IPS DF 4.7 (cell line): Measurements from ENCODE around the gene AREL1.

Experiments used
- DNase-seq: peaks from one replicate; pipeline ENCODE4 v3.0.0-alpha.2; 2013; ENCODE audit warnings: low spot score; ENCODE audit errors: extremely low read depth

The AREL1 gene

DNA sequence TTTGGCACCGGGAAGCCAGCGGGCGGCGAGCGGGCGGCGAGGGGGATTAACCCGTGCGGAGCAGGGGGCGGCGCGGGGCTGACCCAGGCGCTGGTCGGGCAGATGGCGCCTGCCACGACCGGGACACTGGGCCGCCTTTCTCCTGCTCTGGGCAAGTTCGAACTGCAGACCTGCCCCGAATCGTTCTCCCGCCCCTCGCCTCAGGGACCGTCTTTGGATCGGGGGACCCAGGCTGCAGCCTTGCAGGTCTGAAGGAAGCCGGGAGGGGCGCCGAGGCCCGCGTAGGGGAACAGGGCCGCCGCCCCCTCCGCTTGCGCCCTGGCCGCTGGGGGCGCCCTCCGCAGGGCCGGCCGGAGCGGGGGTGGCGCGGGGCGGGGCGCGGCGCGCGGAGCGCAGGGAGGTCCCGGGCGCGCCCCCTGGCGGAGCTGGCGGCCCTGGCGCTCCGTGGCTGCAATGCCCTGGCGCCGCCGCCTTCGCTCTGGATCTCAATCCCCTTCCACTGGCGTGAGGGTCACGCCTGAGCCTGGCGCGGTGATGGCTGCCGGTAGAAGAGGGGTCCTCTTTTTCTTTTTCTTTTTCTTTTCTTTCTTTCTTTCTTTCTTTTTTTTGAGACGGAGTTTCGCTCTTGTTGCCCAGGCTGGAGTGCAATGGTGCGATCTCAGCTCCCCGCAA is 100.4 kb downstream of the AREL1 start:
- DNase-seq = no peak

DNA sequence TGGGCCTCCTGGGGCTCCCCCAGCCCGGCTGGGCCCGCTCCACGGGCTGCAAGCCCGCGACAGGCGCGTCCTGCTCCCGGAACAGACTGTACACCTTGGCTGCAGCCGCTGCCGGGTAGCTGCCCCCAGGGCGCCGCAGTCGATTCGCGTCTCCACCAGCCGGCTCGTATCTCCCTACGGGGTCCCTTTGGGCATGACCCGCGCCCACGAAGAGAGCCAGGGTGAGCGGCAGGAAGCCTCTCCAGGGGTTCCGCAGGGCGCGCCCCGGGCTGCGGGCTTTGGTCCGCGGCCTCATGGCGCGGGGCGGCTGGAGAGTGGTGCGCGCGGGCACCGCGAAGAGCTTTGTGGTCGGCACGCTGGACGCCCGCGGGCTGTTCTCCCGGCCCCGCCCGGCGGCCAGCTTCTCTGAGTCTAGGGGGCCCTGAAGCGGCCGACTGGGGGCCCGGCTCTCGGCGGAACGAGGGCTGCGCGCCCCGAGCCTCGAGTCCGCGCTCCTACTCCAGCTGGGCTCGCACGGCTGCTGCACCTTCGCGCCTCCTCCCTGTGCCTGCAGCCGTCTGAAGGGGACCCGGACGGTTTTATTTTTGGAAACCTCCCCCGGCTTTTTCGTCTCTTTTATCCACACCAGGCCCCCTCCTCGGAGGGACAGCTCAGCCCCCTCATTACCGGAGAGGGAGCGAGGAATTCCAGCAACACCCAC is 101.1 kb downstream of the AREL1 start, which contains the start of gene LTBP2:
LTBP2 (minus strand) TSS at position 588 of the 700 bp plus-strand sequence; CDS start at position 295, 293 bp downstream.
- no peak for DNase-seq
